HEK293 (cell line): ENCODE results near the gene ZEB2.

Source experiments
- CTCF ChIA-PET: fragments of 350-600 bp; formaldehyde crosslinking; extraction: SDS; loops from one replicate; lab custom pipeline; 2021; ENCODE audit warnings: antibody characterized with exemption; lab: Yijun Ruan, JAX
- POLR2A ChIA-PET: fragments of 300-600 bp; formaldehyde crosslinking; extraction: SDS; loops from one replicate; lab custom pipeline; 2020; ENCODE audit warnings: antibody characterized with exemption, inconsistent platforms; lab: Yijun Ruan, JAX
- H3K27ac ChIP-seq: fragments of 200-500 bp; sonication (Bioruptor generic); 2 replicates; pipeline ENCODE4 v1.5.1; 2014; ENCODE audit warnings: low read depth, low read length, control low read depth, inconsistent platforms; ENCODE audit errors: extremely low read depth
- H3K36me3 ChIP-seq, 2 experiments: fragments of 200-500 bp in 1 of 2; sonication (Bioruptor generic) in 1 of 2; 1 replicate in 1 of 2; 2 replicates in 1 of 2; pipeline ENCODE4 v1.5.1; 2014 to 2017; ENCODE audit warnings: inconsistent platforms in 2 of 2, low read length in 2 of 2; ENCODE audit not compliant: control insufficient read depth in 2 of 2, insufficient read depth in 1 of 2
- H3K4me1 ChIP-seq: fragments of 200-500 bp; sonication (Bioruptor generic); 2 replicates; pipeline ENCODE4 v1.5.1; 2014; ENCODE audit warnings: mild to moderate bottlenecking, low read length, inconsistent platforms; ENCODE audit not compliant: control insufficient read depth, insufficient read depth
- H3K4me3 ChIP-seq: 2 replicates; pipeline ENCODE4 v1.5.1; 2011; ENCODE audit warnings: low read depth, mild to moderate bottlenecking, control low read depth, low read length, moderate library complexity
- H3K9me3 ChIP-seq: fragments of 200-500 bp; sonication (Bioruptor generic); 2 replicates; pipeline ENCODE4 v1.5.1; 2014; ENCODE audit warnings: low read depth, low read length, inconsistent platforms; ENCODE audit not compliant: control insufficient read depth, insufficient read depth
- BCL11B ChIP-seq: fragments of 450-650 bp; formaldehyde crosslinking; IDR thresholded peaks from 2 replicates; pipeline ENCODE4 v1.5.1; 2016; ENCODE audit warnings: low read depth, missing biosample characterization, missing genetic modification characterization
- GLIS2 ChIP-seq: fragments of 450-650 bp; formaldehyde crosslinking; IDR thresholded peaks from 2 replicates; pipeline ENCODE4 v1.5.1; 2016; ENCODE audit warnings: missing biosample characterization, missing genetic modification characterization
- SP3 ChIP-seq: fragments of 450-650 bp; formaldehyde crosslinking; IDR thresholded peaks from 2 replicates; pipeline ENCODE4 v1.5.1; 2016; ENCODE audit warnings: missing biosample characterization, missing genetic modification characterization
- YY1 ChIP-seq: fragments of 450-650 bp; formaldehyde crosslinking; IDR thresholded peaks from 2 replicates; pipeline ENCODE4 v1.5.1; 2018; ENCODE audit warnings: missing biosample characterization, missing genetic modification characterization
- ZFP3 ChIP-seq: fragments of 450-650 bp; formaldehyde crosslinking; IDR thresholded peaks from 2 replicates; pipeline ENCODE4 v1.5.1; 2016; ENCODE audit warnings: low read depth, missing biosample characterization, missing genetic modification characterization
- ZNF175 ChIP-seq: fragments of 450-650 bp; formaldehyde crosslinking; IDR thresholded peaks from 2 replicates; pipeline ENCODE4 v1.5.1; 2016; ENCODE audit warnings: missing biosample characterization, missing genetic modification characterization
- ZNF2 ChIP-seq: fragments of 450-650 bp; formaldehyde crosslinking; IDR thresholded peaks from 2 replicates; pipeline ENCODE4 v1.5.1; 2016; ENCODE audit warnings: missing biosample characterization, missing genetic modification characterization
- ZNF311 ChIP-seq: fragments of 450-650 bp; formaldehyde crosslinking; IDR thresholded peaks from 2 replicates; pipeline ENCODE4 v1.5.1; 2017; ENCODE audit warnings: missing biosample characterization, missing genetic modification characterization, borderline replicate concordance
- ZNF501 ChIP-seq: fragments of 450-650 bp; formaldehyde crosslinking; IDR thresholded peaks from 2 replicates; pipeline ENCODE4 v1.5.1; 2016; ENCODE audit warnings: missing biosample characterization, missing genetic modification characterization
- ZNF510 ChIP-seq: fragments of 450-650 bp; formaldehyde crosslinking; IDR thresholded peaks from 2 replicates; pipeline ENCODE4 v1.5.1; 2018; ENCODE audit warnings: mild to moderate bottlenecking, missing genetic modification characterization, missing biosample characterization; ENCODE audit not compliant: insufficient replicate concordance
- ZNF514 ChIP-seq: fragments of 450-650 bp; formaldehyde crosslinking; IDR thresholded peaks from 2 replicates; pipeline ENCODE4 v1.5.1; 2016; ENCODE audit warnings: missing biosample characterization, missing genetic modification characterization
- ZNF530 ChIP-seq: fragments of 450-650 bp; formaldehyde crosslinking; IDR thresholded peaks from 2 replicates; pipeline ENCODE4 v1.5.1; 2016; ENCODE audit warnings: low read depth, missing biosample characterization, missing genetic modification characterization
- ZNF610 ChIP-seq: fragments of 450-650 bp; formaldehyde crosslinking; IDR thresholded peaks from 2 replicates; pipeline ENCODE4 v1.5.1; 2016; ENCODE audit warnings: missing biosample characterization, missing genetic modification characterization, borderline replicate concordance
- ZNF623 ChIP-seq: fragments of 450-650 bp; formaldehyde crosslinking; IDR thresholded peaks from 2 replicates; pipeline ENCODE4 v1.5.1; 2016; ENCODE audit warnings: missing biosample characterization, missing genetic modification characterization
- ZNF624 ChIP-seq: fragments of 450-650 bp; formaldehyde crosslinking; IDR thresholded peaks from 2 replicates; pipeline ENCODE4 v1.5.1; 2017; ENCODE audit warnings: missing biosample characterization, missing genetic modification characterization
- ZNF626 ChIP-seq: fragments of 450-650 bp; sonication (Bioruptor Pico); formaldehyde crosslinking; IDR thresholded peaks from 2 replicates; pipeline ENCODE4 v1.5.1; 2018; ENCODE audit warnings: missing biosample characterization, missing genetic modification characterization, inconsistent platforms
- ZSCAN18 ChIP-seq: fragments of 450-650 bp; formaldehyde crosslinking; IDR thresholded peaks from 2 replicates; pipeline ENCODE4 v1.5.1; 2016; ENCODE audit warnings: missing biosample characterization, missing genetic modification characterization
- ZSCAN4 ChIP-seq: fragments of 450-650 bp; formaldehyde crosslinking; IDR thresholded peaks from 2 replicates; pipeline ENCODE4 v1.5.1; 2017; ENCODE audit warnings: missing biosample characterization, missing genetic modification characterization
- TF ChIP-seq, protein P1 (sequence below): fragments of 450-650 bp; formaldehyde crosslinking; IDR thresholded peaks from 2 replicates; pipeline ENCODE4 v1.5.1; 2016; ENCODE audit warnings: missing biosample characterization, missing genetic modification characterization
- TF ChIP-seq, protein P2 (sequence below): fragments of 450-650 bp; formaldehyde crosslinking; IDR thresholded peaks from 2 replicates; pipeline ENCODE4 v1.5.1; 2016; ENCODE audit warnings: missing biosample characterization, missing genetic modification characterization
- TF ChIP-seq, protein P3 (sequence below): fragments of 450-650 bp; formaldehyde crosslinking; IDR thresholded peaks from 2 replicates; pipeline ENCODE4 v1.5.1; 2016; ENCODE audit warnings: missing biosample characterization, missing genetic modification characterization

Gene ZEB2

GRCh38 chr2:144498277-144498676 is 21.6 kb downstream of the ZEB2 start (continued):
- TF ChIP-seq, protein P1, sequence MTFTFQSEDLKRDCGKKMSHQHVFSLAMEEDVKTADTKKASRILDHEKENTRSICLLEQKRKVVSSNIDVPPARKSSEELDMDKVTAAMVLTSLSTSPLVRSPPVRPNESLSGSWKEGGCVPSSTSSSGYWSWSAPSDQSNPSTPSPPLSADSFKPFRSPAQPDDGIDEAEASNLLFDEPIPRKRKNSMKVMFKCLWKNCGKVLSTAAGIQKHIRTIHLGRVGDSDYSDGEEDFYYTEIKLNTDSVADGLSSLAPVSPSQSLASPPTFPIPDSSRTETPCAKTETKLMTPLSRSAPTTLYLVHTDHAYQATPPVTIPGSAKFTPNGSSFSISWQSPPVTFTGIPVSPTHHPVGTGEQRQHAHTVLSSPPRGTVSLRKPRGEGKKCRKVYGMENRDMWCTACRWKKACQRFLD (tag by site-specific recombination), result no peak
- TF ChIP-seq ZSCAN4 (tag by site-specific recombination), result no peak
- no peak for TF ChIP-seq ZNF624 (tag by site-specific recombination)
- TF ChIP-seq ZNF514, result no peak
- TF ChIP-seq, protein P2, sequence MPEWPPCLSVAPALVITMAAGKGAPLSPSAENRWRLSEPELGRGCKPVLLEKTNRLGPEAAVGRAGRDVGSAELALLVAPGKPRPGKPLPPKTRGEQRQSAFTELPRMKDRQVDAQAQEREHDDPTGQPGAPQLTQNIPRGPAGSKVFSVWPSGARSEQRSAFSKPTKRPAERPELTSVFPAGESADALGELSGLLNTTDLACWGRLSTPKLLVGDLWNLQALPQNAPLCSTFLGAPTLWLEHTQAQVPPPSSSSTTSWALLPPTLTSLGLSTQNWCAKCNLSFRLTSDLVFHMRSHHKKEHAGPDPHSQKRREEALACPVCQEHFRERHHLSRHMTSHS (tag by site-specific recombination), result no peak
- TF ChIP-seq BCL11B (tag by site-specific recombination), result no peak
- no peak for TF ChIP-seq ZNF510 (tag by site-specific recombination)
- no peak for TF ChIP-seq ZNF626

- H3K27ac ChIP-seq, result no peak overlapping the region
- H3K4me1 ChIP-seq, result peaks cover 3% of the 10 kb centered on the region; the same call in 1 of the 2 replicates
- no peaks in the 10 kb centered on the region for H3K9me3 ChIP-seq
- no peak for TF ChIP-seq ZNF2 (tag by site-specific recombination)
- no peak for TF ChIP-seq ZNF311 (tag by site-specific recombination)
- TF ChIP-seq ZNF530, result no peak
- TF ChIP-seq ZNF501, result no peak
- no peak for TF ChIP-seq YY1 (tag by site-specific recombination)
- no peak for TF ChIP-seq ZSCAN18 (tag by site-specific recombination)
- TF ChIP-seq GLIS2 (tag by site-specific recombination), result no peak
- TF ChIP-seq SP3 (tag by site-specific recombination), result no peak
- no peak for TF ChIP-seq ZNF175 (tag by site-specific recombination)
- TF ChIP-seq ZNF610, result no peak
- no peak for TF ChIP-seq ZNF623 (tag by site-specific recombination)
- TF ChIP-seq ZNF624 (tag by site-specific recombination), result no peak
- TF ChIP-seq, protein P3, sequence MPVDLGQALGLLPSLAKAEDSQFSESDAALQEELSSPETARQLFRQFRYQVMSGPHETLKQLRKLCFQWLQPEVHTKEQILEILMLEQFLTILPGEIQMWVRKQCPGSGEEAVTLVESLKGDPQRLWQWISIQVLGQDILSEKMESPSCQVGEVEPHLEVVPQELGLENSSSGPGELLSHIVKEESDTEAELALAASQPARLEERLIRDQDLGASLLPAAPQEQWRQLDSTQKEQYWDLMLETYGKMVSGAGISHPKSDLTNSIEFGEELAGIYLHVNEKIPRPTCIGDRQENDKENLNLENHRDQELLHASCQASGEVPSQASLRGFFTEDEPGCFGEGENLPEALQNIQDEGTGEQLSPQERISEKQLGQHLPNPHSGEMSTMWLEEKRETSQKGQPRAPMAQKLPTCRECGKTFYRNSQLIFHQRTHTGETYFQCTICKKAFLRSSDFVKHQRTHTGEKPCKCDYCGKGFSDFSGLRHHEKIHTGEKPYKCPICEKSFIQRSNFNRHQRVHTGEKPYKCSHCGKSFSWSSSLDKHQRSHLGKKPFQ (tag by site-specific recombination), result no peak
- TF ChIP-seq ZFP3 (tag by site-specific recombination), result no peak
- H3K36me3 ChIP-seq, result peaks cover 0 to 2% of the 10 kb centered on the region in 2 experiments; a peak in 1 of 3 replicates
- ChIA-PET CTCF (no interaction called here), POLR2A (no interaction called here)
- no peak overlapping the region for H3K4me3 ChIP-seq
These were observed 22.8 kb downstream of the ZEB2 start for GRCh38 chr2:144496977-144497598.
